Uterus (tissue), 2 donors: Measurements from ENCODE around the gene CPNE7.

Source experiments
- CTCF ChIP-seq, 4 experiments: fragments of 200-600 bp in 2 of 4; fragments of 450-650 bp in 2 of 4; sonication (generic) in 2 of 4; IDR thresholded peaks; one replicate each; pipeline ENCODE4 v1.5.1; 2016 to 2019; ENCODE audit warnings: antibody characterized with exemption in 4 of 4, mild to moderate bottlenecking in 2 of 4, moderate library complexity in 1 of 4
- POLR2A ChIP-seq, 2 donors: fragments of 450-650 bp; IDR thresholded peaks; one replicate each; pipeline ENCODE4 v1.6.1; 2016; ENCODE audit warnings: antibody characterized with exemption in 2 of 2, mild to moderate bottlenecking in 1 of 2, moderate library complexity in 1 of 2

DNA sequence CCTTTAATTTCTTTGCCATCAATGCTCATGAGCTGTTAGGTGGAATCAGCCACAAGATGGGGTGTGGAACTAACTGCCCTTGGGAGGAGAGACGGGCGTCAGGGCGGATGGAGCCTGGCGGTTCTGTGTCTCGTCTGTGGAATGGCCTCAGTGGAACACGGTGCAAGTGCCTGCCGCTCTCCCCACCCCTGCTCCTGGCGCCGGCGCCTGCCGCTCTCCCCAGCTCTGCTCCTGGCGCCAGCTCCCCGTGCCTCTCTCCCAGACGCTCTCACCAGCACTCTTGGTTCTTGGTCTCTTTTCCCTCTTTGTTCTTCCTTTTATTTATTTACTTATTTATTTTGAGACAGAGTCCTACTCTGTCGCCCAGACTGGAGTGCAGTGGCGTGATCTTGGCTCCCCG, 28.3 kb upstream of the CPNE7 start:
- TF ChIP-seq CTCF (IDR thresholded peaks at IDR 0.05) (no peak), POLR2A (IDR thresholded peaks at IDR 0.05) (no peak)
